MV-4-11 (cell line): Measurements from ENCODE around the gene GAB2.
"Not testable (repeated sequence)": the region's sequence is repeated elsewhere in the genome, so short reads cannot be mapped to it uniquely, and the experiment has no call there.

ENCODE experiments used
- DNase-seq: peaks from one replicate; lab custom pipeline; 2025; lab: John Stamatoyannopoulos, UW

GAB2 gene

GRCh38 chr11:78417175-78417887, at the start of gene GAB2:
TSS of gene GAB2 (minus strand) at chr11:78417820. CDS start at chr11:78417720, 100 bp downstream.
- DNase-seq = no peak

- no peak for DNase-seq
Measured at GRCh38 chr11:78467370-78467769, 49.8 kb upstream of the GAB2 start.

DNA sequence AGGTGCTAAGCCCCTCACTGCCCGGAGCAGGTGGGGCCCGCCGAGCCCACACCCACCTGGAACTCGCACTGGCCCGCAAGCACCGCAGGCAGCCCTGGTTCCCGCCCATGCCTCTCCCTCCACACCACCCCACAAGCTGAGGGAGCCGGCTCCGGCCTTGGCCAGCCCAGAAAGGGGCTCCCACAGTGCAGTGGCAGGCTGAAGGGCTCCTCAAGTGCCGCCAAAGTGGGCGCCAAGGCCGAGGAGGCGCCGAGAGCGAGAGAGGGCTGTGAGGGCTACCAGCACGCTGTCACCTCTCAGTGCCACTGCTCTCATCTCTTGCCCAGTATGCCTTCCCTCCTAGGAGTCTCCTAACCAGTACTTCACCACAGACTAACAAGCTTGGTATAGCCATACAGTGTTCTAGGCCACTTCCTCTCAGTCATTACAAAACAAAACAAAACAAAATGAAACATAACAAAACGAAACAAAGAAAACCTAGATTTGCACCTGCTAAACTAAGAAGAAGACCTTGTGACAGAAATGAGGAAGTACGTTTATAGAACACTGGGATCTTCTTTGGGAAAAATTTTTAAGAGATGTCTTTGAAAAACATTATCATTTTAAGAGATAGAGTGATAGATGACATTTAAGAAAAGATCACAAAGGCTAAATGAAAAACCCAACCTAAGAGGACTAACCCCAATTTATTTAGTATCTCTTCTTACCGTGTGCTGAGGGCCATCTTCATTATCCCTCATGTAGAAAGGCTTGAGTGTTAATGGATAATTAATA, 47.7 kb upstream of the GAB2 start:
- peak; percentile 70 for DNase-seq

GRCh38 chr11:78464787-78465168, 47.2 kb upstream of the GAB2 start:
- not testable (repeated sequence) for DNase-seq

DNA sequence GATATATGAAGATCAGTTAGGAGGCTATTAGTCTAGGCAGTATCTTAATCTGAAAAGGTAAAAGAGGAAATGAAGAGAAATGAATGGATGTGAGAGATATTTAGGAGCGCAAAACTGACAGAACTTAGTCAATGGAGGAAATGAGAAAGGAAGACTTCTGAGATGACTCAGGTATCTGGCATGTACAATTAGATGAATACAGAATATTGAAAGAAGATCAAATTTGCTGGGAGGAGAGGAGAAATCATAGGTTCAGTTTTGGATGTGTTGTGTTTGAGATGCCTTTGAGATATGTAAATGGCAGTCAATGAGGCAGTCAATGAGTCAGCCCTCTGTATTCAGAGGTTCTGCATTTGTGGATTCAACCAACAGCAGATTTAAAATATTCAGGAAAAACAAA, 42.9 kb upstream of the GAB2 start:
- DNase-seq = no peak

- DNase-seq = no peak
Measured at GRCh38 chr11:78459738-78460137, 42.1 kb upstream of the GAB2 start.

- no peak for DNase-seq
Measured at GRCh38 chr11:78457448-78457847, 39.8 kb upstream of the GAB2 start.

GRCh38 chr11:78453140-78453935, 35.7 kb upstream of the GAB2 start:
- DNase-seq = peak; percentile 9

GRCh38 chr11:78451371-78452150, 33.9 kb upstream of the GAB2 start:
- no peak for DNase-seq

DNA sequence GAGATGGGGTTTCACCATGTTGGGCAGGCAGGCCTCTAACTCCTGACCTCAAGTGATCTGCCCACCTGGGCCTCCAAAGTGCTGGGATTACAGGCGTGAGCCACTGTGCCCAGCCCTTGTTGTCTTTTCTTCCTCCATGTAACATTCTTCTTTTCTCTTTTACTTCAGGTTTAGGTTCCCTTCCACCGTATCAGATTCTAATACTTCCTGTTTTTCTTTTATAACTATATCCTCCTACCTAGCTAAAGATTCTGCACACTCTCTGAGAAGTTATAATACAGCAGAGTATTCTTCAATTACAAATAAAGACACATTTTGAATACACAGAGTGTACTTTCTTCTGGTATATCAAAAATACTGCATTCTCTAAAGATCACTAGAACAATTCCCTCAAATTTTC, 33.2 kb upstream of the GAB2 start:
- no peak for DNase-seq

- DNase-seq = no peak
Measured at GRCh38 chr11:78449866-78450265, 32.2 kb upstream of the GAB2 start.

DNA sequence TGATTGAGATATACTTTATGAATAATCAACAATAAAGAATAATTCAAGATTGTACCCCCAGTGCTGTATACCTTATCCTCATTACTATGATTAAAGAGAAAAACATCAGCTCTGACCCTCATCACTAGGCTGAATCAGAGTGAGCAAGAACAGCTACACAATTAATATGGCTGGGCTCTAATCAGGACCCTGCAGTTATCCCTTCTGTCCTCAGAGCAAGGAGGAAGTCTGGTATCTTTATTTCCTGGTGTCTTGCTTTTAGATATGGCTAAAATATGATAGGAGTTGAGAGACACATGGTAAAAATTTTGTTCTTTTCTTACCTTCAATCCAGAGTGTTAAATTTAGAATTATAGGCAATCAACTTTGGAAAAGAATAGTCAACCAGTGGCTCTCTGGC, 28.6 kb upstream of the GAB2 start:
- DNase-seq = no peak

DNA sequence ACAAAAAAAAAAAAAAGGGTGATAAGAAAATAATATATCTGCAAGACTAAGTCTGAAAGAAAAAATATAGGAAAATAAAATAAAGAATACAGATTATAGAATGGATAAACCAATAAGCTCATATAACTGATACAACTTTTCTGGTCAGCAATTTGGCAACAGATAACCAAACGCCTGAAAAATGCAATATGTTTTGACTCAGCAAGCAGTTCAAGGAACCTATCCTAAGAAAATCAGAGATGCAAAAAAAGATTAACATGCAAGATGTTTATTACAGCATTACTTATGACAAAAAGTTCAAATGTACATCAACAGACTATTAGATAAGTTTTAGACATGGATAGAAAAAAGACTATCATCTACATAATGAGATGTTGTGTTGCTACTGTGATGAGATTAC, 27.1 kb upstream of the GAB2 start:
- no peak for DNase-seq

DNA sequence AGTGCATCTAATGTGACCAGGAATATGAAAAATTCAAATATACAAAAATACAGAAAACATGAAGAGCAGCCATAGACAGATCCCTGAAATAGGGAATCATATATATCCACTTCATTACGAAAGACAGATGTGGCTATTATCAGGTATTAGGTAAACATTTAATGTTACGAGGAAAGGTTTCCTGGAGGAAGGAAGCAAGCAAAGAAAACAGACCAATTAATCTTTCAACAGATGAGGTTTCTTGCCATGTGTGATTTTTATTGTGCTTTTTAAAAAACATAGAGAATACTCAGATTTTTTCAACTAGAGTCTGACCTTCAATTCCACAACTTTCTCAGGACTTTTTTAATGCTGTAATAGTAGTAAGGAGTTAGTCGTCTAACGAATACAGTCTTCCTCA, 24.3 kb upstream of the GAB2 start:
- no peak for DNase-seq

DNA sequence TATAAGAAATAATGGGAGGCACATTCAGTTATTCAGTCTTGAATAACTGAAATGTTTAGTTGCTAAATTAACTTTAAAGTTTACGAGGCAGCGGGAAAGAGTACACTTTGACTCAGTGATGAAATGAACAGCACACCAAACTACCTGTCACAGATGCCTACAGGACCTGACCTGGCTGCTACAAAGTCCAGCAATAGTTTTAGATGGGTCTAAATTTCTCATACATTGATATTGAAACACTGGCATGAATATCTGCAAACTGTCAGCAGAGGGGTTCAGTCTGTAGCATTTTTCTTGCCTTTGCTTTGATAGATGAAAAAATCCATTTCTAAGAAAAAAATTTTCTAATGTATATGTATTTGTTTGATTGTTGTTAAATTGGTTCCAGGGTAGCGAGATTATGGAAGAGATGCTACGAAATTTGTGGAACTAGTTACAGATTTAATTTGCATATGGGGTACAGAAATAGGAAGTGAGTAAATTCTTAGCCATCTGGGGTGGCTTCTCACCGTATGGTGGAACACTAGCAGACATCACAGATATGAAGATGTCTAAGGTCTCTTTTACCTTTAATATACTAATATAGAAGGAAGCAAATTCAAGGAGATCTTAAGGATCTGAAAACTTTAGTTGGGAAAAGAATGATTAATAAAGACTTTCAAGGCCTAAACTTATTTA, 20.8 kb upstream of the GAB2 start:
- peak; percentile 30 for DNase-seq

- no peak for DNase-seq
Measured at GRCh38 chr11:78432956-78433355, 15.3 kb upstream of the GAB2 start.

DNA sequence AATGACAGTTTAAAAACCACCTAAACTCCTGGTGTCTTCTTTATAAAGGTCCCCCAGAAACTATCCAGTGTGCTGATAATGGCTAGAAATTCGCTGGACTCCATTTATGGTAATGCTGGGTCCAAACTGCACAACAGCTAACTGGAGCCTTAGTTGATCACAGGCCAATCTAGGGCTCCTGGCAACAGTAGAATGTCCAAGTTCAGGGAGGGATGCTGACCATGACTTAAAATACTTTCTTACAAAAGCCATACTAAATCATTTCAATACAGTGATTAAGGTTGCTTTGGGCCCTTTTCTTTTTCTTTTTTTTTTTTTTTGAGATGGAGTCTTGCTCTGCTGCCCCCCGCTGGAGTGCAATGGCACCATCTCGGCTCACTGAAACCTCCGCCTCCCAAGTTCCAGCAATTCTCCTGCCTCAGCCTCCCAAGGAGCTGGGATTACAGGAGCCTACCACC, 14.5 kb upstream of the GAB2 start:
- peak; percentile 3 for DNase-seq

DNA sequence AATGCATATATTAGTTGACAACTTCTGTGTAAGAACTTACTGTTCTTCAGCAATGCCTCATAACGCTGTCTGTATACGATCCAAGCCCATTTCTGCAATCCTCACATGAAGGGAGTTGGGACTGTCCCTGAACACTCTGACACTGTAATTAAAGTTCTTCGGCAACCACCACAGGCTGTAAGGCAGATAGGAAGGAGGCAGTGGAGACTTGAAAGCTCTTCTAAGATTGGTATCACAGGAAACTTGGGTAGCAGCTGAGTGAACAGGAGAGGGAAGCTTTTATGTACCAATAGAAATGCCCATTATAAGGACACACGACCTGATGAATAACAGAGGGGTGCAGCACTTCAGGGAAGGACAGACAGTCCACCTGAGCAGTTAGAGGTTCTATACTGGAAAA, 12.0 kb upstream of the GAB2 start:
- DNase-seq = no peak

GRCh38 chr11:78429209-78429608, 11.6 kb upstream of the GAB2 start:
- DNase-seq = no peak

DNA sequence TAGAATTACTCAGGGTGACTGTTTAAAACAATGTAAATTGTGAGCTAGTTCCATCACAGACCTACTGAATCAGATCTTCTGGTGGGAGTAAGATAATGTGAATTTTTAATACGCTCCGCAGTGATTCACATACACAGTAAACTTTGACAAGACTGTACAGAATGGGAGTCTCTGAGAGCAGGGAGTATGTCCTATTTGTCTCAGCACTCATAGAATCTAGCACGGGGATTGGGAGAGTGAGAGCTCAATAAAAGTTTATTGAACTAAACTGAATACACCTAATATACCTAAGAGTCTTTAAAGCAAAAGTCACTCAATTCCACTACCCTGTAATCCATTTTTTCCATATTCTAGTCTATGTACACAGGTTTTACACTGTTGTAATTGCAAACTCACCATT, 11.2 kb upstream of the GAB2 start:
- DNase-seq = no peak

- no peak for DNase-seq
Measured at GRCh38 chr11:78428266-78428636, 10.6 kb upstream of the GAB2 start.
